GM18519 (cell line): ENCODE data around the gene APOO.

Source experiments
- ATAC-seq: cut with Tn5 transposase; IDR thresholded peaks from one replicate; pipeline ENCODE4 v1.9.1; 2021; ENCODE audit warnings: mild to moderate bottlenecking, moderate library complexity; ENCODE audit not compliant: unreplicated experiment, low FRiP score

Gene APOO

GRCh38 chrX:23822841-23823240 lies 84.9 kb downstream of the APOO start:
- ATAC-seq: no peak

DNA sequence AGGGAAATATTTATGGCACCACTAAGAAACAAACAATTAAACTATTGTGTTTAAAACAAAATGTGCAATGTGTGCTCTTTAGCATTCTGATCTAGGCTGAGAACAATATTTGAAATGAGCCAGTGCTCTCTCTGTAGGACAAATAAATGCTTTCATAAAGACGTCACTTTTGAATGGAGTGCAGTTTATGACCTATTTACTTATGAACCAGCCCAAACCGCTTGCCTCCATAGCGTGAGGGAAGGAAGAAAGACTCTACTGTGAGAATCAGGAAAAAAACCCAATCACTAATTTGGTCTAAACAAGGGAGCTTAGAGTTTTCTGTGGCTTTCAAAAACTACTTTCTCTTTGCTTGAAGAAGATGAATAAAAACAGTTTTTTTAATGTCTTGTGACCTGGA lies 85.3 kb downstream of the APOO start:
- no peak for ATAC-seq

DNA sequence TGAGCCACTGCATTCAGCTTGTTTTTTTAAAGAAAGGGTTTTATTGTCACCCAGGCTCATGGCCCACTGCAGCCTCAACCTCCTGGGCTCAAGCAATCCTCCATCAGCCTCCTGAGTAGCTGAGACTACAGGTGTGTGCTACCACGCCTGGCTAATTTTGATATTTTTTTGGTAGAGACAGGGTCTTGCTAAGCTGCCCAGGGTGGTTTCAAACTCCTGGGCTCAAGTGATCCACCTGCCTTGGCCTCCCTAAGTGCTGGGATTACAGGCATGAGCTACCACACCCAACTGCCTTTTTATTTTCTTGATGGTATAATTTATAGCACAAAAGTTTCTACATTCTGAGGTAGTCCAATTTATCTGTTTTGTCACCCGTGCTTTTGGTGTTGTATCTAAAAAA lies 85.9 kb downstream of the APOO start:
- ATAC-seq: no peak

DNA sequence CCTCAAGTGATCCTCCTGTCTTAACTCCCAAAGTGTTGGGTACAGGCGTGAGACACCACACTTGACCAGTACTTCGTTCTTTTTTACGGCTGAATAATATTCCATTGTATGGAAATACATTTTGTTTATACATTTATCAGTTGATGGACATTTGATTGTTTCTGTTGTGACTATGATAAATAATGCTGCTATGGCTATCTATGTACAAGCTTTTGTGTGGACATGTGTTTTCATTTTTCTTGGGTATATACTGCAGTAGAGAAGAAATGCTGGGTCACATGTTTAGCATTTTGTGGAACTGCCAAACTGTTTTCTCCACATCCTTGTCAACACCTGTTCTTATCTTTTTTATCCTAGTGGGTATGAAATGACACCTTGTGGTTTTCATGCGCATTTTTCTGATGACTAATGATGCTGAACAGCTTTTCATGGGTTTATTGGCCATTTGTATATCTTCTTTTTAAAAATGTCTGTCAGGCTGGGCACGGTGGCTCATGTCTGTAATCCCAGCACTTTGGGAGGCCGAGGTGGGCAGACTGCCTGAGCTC lies 87.4 kb downstream of the APOO start:
- no peak for ATAC-seq

GRCh38 chrX:23819385-23820234 lies 88.1 kb downstream of the APOO start:
- no peak for ATAC-seq

DNA sequence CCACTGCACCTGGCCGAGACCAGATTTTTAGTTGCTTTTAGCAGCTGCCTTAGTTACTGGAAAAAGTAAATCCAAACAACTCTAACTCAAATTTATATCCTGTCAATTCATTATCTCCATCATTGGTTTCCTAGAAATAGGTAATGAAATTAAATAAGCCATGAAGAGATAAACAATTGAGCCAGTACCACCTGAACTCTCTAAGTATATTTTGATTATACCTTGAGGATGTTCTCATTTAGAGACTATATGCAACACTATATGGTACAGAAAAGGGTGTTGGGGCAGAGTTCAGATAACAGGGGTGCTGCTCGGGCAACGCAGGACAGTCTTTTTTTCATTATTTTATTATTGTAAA lies 89.8 kb downstream of the APOO start:
- ATAC-seq: no peak

DNA sequence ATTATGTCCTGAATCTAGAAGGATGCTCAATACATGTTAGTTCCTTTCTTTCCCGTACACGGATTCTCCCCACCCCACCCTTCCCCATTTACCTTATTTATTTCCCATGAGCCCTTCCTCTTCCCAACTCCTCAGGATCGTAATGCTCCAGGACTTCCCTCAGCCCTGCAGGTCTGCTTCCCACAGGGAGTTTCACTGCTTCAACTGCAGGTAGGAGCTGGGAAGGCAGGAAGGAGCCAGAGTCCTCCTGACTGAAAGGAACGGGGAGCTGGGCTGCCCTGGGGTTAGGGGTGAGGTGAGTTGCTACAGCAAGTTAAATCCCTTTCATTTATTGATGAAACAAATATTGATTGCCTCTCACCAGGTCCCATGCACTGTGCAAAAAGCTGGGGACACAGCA lies 91.6 kb downstream of the APOO start:
- no peak for ATAC-seq

DNA sequence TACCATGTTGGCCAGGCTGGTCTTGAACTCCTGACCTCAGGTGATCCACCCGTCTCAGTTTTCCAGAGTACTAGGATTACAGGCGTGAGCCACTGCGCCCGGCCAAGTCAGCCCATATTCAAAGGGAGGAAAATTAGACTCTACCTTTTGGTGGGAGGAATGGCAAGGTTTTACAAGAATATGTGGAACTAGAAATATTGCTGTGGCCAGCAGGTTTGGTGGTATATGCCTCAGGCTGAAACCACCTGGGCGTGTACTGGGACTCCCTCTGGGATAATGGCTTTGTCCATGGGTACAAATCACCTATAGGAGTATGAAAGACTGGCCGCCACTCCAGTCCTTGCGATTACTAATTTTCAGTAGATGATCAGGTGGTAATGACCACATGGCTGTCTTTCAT lies 92.4 kb downstream of the APOO start:
- ATAC-seq: no peak

- ATAC-seq: no peak
Observed at GRCh38 chrX:23813808-23814207, 93.9 kb downstream of the APOO start.

DNA sequence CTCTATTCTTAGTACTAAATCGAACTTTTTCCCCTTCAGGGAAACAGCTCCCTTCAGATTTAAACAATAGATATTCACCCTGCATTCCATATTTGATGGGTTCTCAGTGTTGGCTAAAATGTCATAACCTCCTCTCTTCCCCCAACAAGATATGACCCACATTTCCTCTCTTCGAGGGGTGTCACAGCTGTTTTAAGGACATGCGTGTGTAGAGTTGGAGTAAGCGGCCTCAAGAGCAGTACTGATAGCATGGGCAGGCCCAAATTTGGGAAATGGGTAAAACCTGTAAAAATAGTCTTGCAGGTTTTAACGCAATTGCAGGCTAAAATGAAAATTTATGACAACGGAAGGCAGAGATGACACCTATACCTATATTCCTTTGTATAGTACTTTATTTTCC lies 96.1 kb downstream of the APOO start:
- no peak for ATAC-seq

GRCh38 chrX:23811108-23811651 lies 96.6 kb downstream of the APOO start:
- ATAC-seq: no peak

DNA sequence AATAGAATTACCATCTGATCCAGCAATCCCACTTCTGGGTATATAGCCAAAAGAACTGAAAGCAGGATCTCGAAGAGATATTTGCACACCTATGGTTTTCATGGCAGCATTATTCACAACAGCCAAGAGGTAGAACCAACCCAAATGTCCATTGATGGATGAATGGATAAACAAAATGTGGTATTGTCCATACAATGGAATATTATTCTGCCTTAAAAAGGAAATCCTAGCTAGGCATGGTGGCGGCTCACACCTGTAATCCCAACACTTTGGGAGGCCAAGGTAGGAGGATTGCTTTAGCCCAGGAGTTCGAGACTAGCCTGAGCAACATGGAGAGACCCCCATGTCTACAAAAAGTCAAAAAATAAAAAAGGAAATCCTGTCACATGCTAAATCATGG lies 97.5 kb downstream of the APOO start:
- no peak for ATAC-seq

GRCh38 chrX:23805389-23805788 lies 102.3 kb downstream of the APOO start:
- ATAC-seq: no peak

DNA sequence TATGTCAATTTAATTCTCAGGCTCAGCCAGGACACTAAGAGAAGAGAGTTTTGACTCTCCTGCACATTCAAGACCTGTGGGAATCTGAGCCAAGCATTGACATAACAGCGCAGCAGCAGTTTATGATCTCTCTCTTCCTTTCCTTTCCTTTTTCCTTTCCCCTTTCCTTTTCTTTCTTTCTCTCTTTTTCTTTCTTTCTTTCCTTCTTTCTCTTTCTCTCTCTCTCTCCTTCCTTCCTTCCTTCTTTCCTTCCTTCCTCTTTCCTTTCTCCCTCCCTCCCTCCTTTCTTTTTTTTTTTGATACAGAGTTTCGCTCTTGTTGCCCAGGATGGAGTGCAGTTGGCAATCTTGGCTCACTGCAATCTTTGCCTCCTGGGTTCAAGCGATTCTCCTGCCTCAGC lies 103.2 kb downstream of the APOO start:
- no peak for ATAC-seq

DNA sequence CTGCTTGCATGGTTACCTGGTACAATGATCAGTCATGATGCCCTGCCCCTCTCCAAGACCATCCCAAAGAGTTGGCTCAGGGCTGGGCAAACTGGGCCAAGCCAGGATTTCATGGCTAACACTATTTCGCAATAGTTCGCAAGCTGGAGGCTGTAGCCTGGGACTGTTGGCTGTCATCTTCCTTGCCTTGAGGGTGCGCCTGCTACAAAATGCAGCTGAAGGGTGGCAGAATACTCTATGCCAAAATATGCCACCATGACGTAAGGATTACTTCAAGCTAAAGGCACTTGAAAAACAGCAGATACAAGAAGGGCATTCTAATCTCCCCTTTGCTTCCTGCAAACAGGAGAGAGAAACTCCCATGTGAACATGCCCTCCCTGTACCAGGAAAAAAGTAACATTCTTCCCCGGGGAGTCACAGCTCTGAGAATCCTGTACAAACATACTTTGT lies 103.8 kb downstream of the APOO start:
- no peak for ATAC-seq

DNA sequence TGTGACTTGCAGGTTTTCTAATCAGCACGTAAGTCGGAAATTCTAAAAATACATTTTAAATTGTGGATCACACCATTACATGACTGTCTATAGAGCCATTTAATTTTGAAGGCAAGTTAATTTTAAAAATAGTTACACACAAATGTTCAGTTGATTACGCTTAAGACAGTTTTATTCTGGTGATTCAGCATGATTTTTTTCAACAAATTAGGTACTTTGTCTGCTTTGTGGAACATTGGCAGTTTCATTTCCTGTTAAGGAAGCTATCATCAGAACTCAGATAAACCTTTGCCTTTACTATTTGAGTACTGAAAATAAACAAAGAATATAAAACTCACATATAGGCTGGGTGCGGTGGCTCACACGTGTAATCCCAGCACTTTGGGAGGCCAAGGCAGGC lies 105.3 kb downstream of the APOO start:
- ATAC-seq: no peak

DNA sequence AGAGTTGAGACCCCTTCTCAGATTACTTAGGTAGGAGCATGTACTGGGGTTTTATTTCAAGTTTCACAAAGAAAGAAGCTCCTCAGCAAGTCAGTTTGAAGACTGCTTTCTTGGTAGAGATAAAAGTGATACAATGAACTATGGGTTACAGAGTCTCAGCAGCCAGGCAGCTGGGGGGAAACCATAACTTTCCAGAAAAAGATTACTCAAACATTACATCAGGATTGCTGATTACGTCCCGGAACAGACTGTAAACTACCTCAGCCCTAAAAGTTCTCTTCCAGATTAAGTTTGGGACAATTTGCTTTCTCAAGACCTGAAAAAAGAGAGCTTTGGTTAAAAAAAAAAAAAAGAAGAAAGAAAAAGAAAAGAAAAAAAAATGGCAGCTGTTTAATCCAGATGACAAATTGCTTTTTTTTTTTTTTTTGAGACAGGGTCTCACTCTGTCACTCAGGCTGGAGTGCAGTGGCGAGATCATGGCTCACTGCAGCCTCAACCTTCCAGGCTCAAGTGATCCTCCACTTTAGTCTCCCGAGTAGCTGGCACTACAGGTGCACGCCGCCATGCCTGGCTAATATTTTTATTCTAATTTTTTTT lies 108.2 kb downstream of the APOO start:
- ATAC-seq: no peak

GRCh38 chrX:23797371-23798128 lies 110.2 kb downstream of the APOO start:
- no peak for ATAC-seq

DNA sequence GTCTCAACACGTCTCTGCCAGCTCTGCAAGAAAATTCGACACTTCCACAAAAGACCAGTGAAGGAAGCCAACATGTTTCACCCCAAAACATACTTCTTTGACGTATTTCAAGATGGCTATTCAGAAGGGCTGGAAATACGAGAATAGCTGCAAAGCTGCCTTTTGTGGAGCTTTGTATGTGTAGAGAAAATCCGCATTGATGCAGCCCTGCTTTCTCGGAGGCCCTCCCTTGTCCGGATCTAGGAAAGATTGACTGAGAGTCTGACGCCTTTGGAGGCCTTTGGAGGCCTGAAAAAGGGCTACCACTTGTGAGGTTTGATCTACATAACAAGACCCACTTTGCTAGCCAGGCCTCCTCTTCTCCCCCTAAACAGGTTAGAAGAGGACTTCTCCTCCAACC lies 112.5 kb downstream of the APOO start:
- no peak for ATAC-seq

GRCh38 chrX:23792861-23793553 lies 114.7 kb downstream of the APOO start:
- no peak for ATAC-seq

DNA sequence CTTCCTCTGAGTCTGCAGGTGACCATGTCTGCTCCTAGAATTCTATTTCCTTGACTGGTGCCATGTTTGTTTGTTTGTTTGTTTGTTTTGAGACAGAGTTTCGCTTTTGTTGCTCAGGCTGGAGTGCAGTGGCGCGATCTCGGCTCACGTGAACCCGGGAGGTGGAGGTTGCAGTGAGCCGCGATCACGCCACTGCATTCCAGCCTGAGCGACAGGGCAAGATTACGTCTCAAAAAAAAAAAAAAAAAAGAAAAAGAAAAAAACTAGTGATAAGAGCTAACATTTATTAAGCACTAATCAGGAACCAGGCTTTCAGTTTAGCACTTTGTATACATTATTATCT lies 117.6 kb downstream of the APOO start:
- no peak for ATAC-seq
